Activated naive CD8-positive, alpha-beta T cell (primary cell): ENCODE data around the gene SPESP1.

Source experiments
- H3K27ac Mint-ChIP-seq: one replicate; pipeline ENCODE4 v1.8.0; 2021; ENCODE audit warnings: mixed read lengths
- H3K27me3 Mint-ChIP-seq: one replicate; pipeline ENCODE4 v1.8.0; 2021; ENCODE audit warnings: mixed read lengths
- H3K36me3 Mint-ChIP-seq: one replicate; pipeline ENCODE4 v1.8.0; 2021; ENCODE audit warnings: mixed read lengths
- H3K4me1 Mint-ChIP-seq: one replicate; pipeline ENCODE4 v1.8.0; 2021; ENCODE audit warnings: low read depth, mixed read lengths
- H3K4me3 Mint-ChIP-seq: one replicate; pipeline ENCODE4 v1.8.0; 2021; ENCODE audit warnings: mild to moderate bottlenecking, mixed read lengths
- H3K9me3 Mint-ChIP-seq: one replicate; pipeline ENCODE4 v1.8.0; 2021; ENCODE audit warnings: low read depth, mixed read lengths

SPESP1 gene

GRCh38 chr15:68979816-68980215, 49.5 kb downstream of the SPESP1 start:
- Mint-ChIP-seq H3K27ac (no peak overlapping the region), H3K4me1 (no peaks in the 10 kb centered on the region), H3K4me3 (no peak overlapping the region), H3K27me3 (peaks cover 11% of the 10 kb centered on the region), H3K36me3 (no peaks in the 10 kb centered on the region), H3K9me3 (no peaks in the 10 kb centered on the region)

GRCh38 chr15:68980786-68981185, 50.5 kb downstream of the SPESP1 start:
- Mint-ChIP-seq H3K9me3 (no peaks in the 10 kb centered on the region), H3K4me3 (no peak overlapping the region)

GRCh38 chr15:68981941-68982340, 51.6 kb downstream of the SPESP1 start:
- H3K4me1 Mint-ChIP-seq = no peaks in the 10 kb centered on the region

More at GRCh38 chr15:68980786-68981185, 50.5 kb downstream of the SPESP1 start:
- H3K27me3 Mint-ChIP-seq = peaks cover 10% of the 10 kb centered on the region
- no peaks in the 10 kb centered on the region for H3K4me1 Mint-ChIP-seq
- no peak overlapping the region for H3K27ac Mint-ChIP-seq
- H3K36me3 Mint-ChIP-seq = no peaks in the 10 kb centered on the region

GRCh38 chr15:68982976-68983563, 52.7 kb downstream of the SPESP1 start:
- peaks cover 10% of the 10 kb centered on the region for H3K27me3 Mint-ChIP-seq
- H3K36me3 Mint-ChIP-seq = no peaks in the 10 kb centered on the region
- no peak overlapping the region for H3K27ac Mint-ChIP-seq
- no peaks in the 10 kb centered on the region for H3K4me1 Mint-ChIP-seq
- H3K9me3 Mint-ChIP-seq = no peaks in the 10 kb centered on the region
- H3K4me3 Mint-ChIP-seq = no peak overlapping the region

More at GRCh38 chr15:68981941-68982340, 51.6 kb downstream of the SPESP1 start:
- Mint-ChIP-seq H3K27me3 (peaks cover 7% of the 10 kb centered on the region), H3K4me3 (no peak overlapping the region), H3K9me3 (no peaks in the 10 kb centered on the region), H3K36me3 (no peaks in the 10 kb centered on the region), H3K27ac (no peak overlapping the region)

- no peak overlapping the region for H3K27ac Mint-ChIP-seq
- H3K27me3 Mint-ChIP-seq = peaks cover 14% of the 10 kb centered on the region
- H3K9me3 Mint-ChIP-seq = no peaks in the 10 kb centered on the region
- H3K4me1 Mint-ChIP-seq = no peaks in the 10 kb centered on the region
- H3K36me3 Mint-ChIP-seq = no peaks in the 10 kb centered on the region
- no peak overlapping the region for H3K4me3 Mint-ChIP-seq
Measured at GRCh38 chr15:68983961-68984481, 53.7 kb downstream of the SPESP1 start.

- Mint-ChIP-seq H3K9me3 (no peaks in the 10 kb centered on the region), H3K27ac (no peak overlapping the region), H3K4me1 (no peaks in the 10 kb centered on the region), H3K4me3 (no peak overlapping the region), H3K27me3 (peaks cover 14% of the 10 kb centered on the region), H3K36me3 (no peaks in the 10 kb centered on the region)
Measured at GRCh38 chr15:68984586-68984985, 54.3 kb downstream of the SPESP1 start.

GRCh38 chr15:68985361-68985891, 55.1 kb downstream of the SPESP1 start:
- Mint-ChIP-seq H3K4me1 (no peaks in the 10 kb centered on the region), H3K27me3 (peaks cover 12% of the 10 kb centered on the region), H3K36me3 (no peaks in the 10 kb centered on the region), H3K9me3 (no peaks in the 10 kb centered on the region), H3K4me3 (no peak overlapping the region), H3K27ac (no peak overlapping the region)

GRCh38 chr15:68986322-68986721, 56.0 kb downstream of the SPESP1 start:
- Mint-ChIP-seq H3K27me3 (peaks cover 14% of the 10 kb centered on the region), H3K27ac (no peak overlapping the region), H3K4me1 (no peaks in the 10 kb centered on the region), H3K9me3 (no peaks in the 10 kb centered on the region), H3K4me3 (no peak overlapping the region), H3K36me3 (no peaks in the 10 kb centered on the region)

- Mint-ChIP-seq H3K27ac (no peak overlapping the region), H3K27me3 (peaks cover 10% of the 10 kb centered on the region), H3K9me3 (no peaks in the 10 kb centered on the region), H3K36me3 (no peaks in the 10 kb centered on the region), H3K4me3 (no peak overlapping the region), H3K4me1 (no peaks in the 10 kb centered on the region)
Measured at GRCh38 chr15:68987120-68987519, 56.8 kb downstream of the SPESP1 start.

GRCh38 chr15:68987676-68988075, 57.4 kb downstream of the SPESP1 start:
- Mint-ChIP-seq H3K4me3 (no peak overlapping the region), H3K9me3 (no peaks in the 10 kb centered on the region), H3K36me3 (no peaks in the 10 kb centered on the region), H3K27ac (no peak overlapping the region), H3K4me1 (no peaks in the 10 kb centered on the region), H3K27me3 (peaks cover 8% of the 10 kb centered on the region)

- Mint-ChIP-seq H3K27ac (no peak overlapping the region), H3K27me3 (peaks cover 8% of the 10 kb centered on the region), H3K4me3 (no peak overlapping the region), H3K36me3 (no peaks in the 10 kb centered on the region), H3K4me1 (no peaks in the 10 kb centered on the region), H3K9me3 (no peaks in the 10 kb centered on the region)
Measured at GRCh38 chr15:68989541-68990230, 59.4 kb downstream of the SPESP1 start.

GRCh38 chr15:68990231-68990991, 60.1 kb downstream of the SPESP1 start:
- Mint-ChIP-seq H3K4me1 (no peaks in the 10 kb centered on the region), H3K9me3 (no peaks in the 10 kb centered on the region), H3K36me3 (no peaks in the 10 kb centered on the region), H3K4me3 (no peak overlapping the region), H3K27me3 (peaks cover 8% of the 10 kb centered on the region), H3K27ac (no peak overlapping the region)

GRCh38 chr15:68990992-68991500, 60.7 kb downstream of the SPESP1 start:
- Mint-ChIP-seq H3K36me3 (no peaks in the 10 kb centered on the region), H3K27ac (no peak overlapping the region), H3K4me3 (no peak overlapping the region), H3K27me3 (peaks cover 8% of the 10 kb centered on the region), H3K4me1 (no peaks in the 10 kb centered on the region), H3K9me3 (no peaks in the 10 kb centered on the region)

- no peaks in the 10 kb centered on the region for H3K9me3 Mint-ChIP-seq
- no peak overlapping the region for H3K27ac Mint-ChIP-seq
- peaks cover 8% of the 10 kb centered on the region for H3K27me3 Mint-ChIP-seq
- H3K36me3 Mint-ChIP-seq = no peaks in the 10 kb centered on the region
- H3K4me1 Mint-ChIP-seq = no peaks in the 10 kb centered on the region
- no peak overlapping the region for H3K4me3 Mint-ChIP-seq
Measured at GRCh38 chr15:68991723-68992122, 61.4 kb downstream of the SPESP1 start.

- Mint-ChIP-seq H3K4me3 (no peak overlapping the region), H3K4me1 (no peaks in the 10 kb centered on the region), H3K36me3 (no peaks in the 10 kb centered on the region), H3K27me3 (peaks cover 8% of the 10 kb centered on the region), H3K27ac (no peak overlapping the region), H3K9me3 (no peaks in the 10 kb centered on the region)
Measured at GRCh38 chr15:68992696-68993095, 62.4 kb downstream of the SPESP1 start.
